PC-9 (cell line): ENCODE data around the gene CLDN7.

ENCODE experiments used
- CTCF ChIP-seq: fragments of 200-600 bp; sonication (generic); conservative IDR thresholded peaks from 2 replicates; pipeline ENCODE4 v1.6.1; 2017; ENCODE audit warnings: mixed run types, antibody characterized with exemption, mild to moderate bottlenecking, moderate library complexity
- EZH2 ChIP-seq: fragments of 200-600 bp; sonication (generic); IDR thresholded peaks from 2 replicates; pipeline ENCODE4 v1.8.0; 2017; ENCODE audit warnings: antibody characterized with exemption, low read depth

GRCh38 chr17:7216242-7217112 lies 45.8 kb downstream of the CLDN7 start:
- TF ChIP-seq EZH2 (no peak), CTCF (no peak)
